Esophagus (tissue), 2 donors: ENCODE results near the gene TMEM168. TPM values are rescaled to one million over a fixed set of nuclear protein-coding genes. Genes with fewer than 3 reads are reported as not detected.

ENCODE experiments used
- H3K27ac ChIP-seq, 2 donors: one replicate each; pipeline ENCODE4 v1.5.1; 2013; ENCODE audit warnings: low read depth in 2 of 2, mild to moderate bottlenecking in 2 of 2, inconsistent platforms in 1 of 2, low read length in 1 of 2, moderate library complexity in 1 of 2
- H3K27me3 ChIP-seq, 2 donors: one replicate each; pipeline ENCODE4 v1.6.1; 2013; ENCODE audit warnings: low read length in 2 of 2, control low read depth in 1 of 2, mild to moderate bottlenecking in 1 of 2; ENCODE audit not compliant: insufficient read depth in 2 of 2, control insufficient read depth in 1 of 2
- H3K36me3 ChIP-seq, 2 donors: one replicate each; pipeline ENCODE4 v1.6.1; 2013; ENCODE audit warnings: low read length in 1 of 2; ENCODE audit not compliant: control insufficient read depth in 2 of 2, insufficient read depth in 2 of 2
- H3K4me1 ChIP-seq, 2 donors: one replicate each; pipeline ENCODE4 v1.6.1; 2013; ENCODE audit warnings: low read length in 1 of 2; ENCODE audit not compliant: control insufficient read depth in 2 of 2, insufficient read depth in 2 of 2
- H3K4me3 ChIP-seq, 2 donors: one replicate each; pipeline ENCODE4 v1.5.1; 2013; ENCODE audit warnings: low read length in 2 of 2, mild to moderate bottlenecking in 2 of 2, low read depth in 1 of 2, moderate library complexity in 1 of 2
- H3K9me3 ChIP-seq, 2 donors: one replicate each; pipeline ENCODE4 v1.6.1; 2013; ENCODE audit warnings: mild to moderate bottlenecking in 2 of 2, low read depth in 1 of 2, low read length in 1 of 2, moderate library complexity in 1 of 2; ENCODE audit not compliant: control insufficient read depth in 2 of 2, insufficient read depth in 1 of 2
- WGBS, 2 donors: extraction: QIAGEN DNeasy Blood & Tissue Kit; methylation state at CpG; one replicate each; pipeline ENCODE4 v1.1.7; 2013; 5-methylcytosine and 5-hydroxymethylcytosine counted together
- polyA plus RNA-seq, 2 donors: library from polyadenylated mRNA; stranded (reverse); fragments of 200-250 nt; gene quantifications; one replicate each; pipeline ENCODE4 v1.2.3, GENCODE V29; 2013
- donor health status: healthy with polysubstance abuse.
- donor health status: Bipolar disorder and iron deficiency.

Gene TMEM168
- polyA plus RNA-seq, 2 donors = 5.2 to 10.7 TPM

DNA sequence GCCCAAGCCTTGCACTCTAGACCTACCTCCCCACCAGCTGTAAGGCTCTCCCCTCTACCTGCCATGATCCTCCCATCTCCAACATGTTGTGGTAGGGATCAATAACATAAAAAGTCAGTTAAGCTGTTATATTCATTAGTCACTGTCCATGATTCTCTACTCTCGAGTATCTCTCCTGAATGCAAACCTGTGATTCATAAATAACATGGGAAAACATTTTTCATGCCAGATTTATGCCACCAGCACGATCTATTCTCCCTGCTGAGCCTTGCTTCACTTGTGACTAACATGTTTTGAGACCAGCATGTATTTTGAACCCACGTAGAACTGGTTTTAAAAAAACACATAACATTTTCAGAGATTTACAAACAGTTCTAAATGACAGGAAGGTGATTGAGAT lies 30.3 kb downstream of the TMEM168 start:
- H3K36me3 ChIP-seq = no peaks in the 10 kb centered on the region
- no peaks in the 10 kb centered on the region for H3K27me3 ChIP-seq
- no peak overlapping the region for H3K4me3 ChIP-seq
- H3K27ac ChIP-seq = no peak overlapping the region
- WGBS, 2 donors = 54 to 72% methylated on average over 3 of the region's 3 CpGs
- H3K9me3 ChIP-seq = no peaks in the 10 kb centered on the region
- no peaks in the 10 kb centered on the region for H3K4me1 ChIP-seq

DNA sequence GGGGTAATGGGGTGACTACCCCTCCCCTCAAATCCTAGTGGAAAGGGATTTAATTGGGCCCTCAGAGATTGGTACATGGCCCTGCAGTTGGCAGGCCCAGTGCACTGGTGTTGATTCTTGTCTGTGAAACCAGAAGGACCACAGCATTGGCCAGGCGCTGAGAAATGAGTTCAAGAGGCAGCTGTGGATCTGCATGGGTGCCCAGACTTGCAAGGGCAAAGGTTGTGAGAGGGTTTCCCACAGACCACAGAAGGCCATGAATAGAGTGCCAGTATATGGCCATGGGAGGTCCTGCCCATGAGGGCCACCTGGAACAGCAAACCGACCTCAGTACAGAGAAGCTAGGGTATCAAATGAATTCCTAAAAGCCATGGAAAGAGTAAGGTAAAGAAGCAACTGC lies 32.9 kb downstream of the TMEM168 start:
- Histone ChIP-seq H3K4me3 (no peak overlapping the region), H3K27ac (no peak overlapping the region), H3K4me1 (no peaks in the 10 kb centered on the region), H3K36me3 (no peaks in the 10 kb centered on the region), H3K9me3 (no peaks in the 10 kb centered on the region), H3K27me3 (no peaks in the 10 kb centered on the region)
- WGBS, 2 donors = 75 to 95% methylated on average over 2 of the region's 2 CpGs

DNA sequence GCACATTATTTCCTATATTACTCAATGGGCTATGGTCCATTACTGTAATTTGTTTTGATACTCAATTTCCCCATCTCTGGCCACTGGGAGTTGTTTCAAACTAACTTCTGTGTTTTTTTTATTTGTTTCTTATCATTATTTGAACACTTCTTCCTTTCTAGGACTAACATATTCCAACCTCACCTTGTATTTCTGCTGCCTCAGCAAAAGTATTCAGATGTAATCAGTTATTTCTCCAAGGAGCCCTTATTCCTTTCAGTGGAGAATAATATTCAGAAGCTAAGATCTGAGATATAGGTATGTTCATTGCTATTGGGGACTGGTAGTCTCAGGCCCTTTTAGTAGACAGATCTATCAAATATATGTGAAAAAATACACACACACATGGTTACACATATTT lies 36.9 kb downstream of the TMEM168 start:
- H3K4me1 ChIP-seq = no peaks in the 10 kb centered on the region
- no peaks in the 10 kb centered on the region for H3K36me3 ChIP-seq
- H3K4me3 ChIP-seq = no peak overlapping the region

DNA sequence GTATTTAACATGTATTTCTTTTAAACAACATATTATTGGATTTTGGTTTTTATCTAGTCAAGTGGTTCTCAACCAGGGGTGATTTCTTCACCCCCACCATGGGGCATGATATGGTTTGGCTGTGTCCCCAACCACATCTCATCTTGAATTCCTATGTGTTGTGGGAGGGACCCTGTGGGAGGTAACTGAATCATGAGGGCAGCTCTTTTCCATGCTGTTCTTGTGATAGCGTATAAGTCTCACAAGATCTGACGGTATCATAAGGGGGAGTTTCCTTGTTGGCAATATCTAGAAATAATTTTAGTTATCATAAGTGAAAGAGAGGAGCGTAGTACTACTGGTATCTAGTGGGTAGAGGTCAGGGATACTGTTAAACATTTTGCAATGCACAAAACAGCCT lies 37.6 kb downstream of the TMEM168 start:
- WGBS, 2 donors = 85% methylated on average over 3 of the region's 3 CpGs
- Histone ChIP-seq H3K4me1 (no peaks in the 10 kb centered on the region), H3K27ac (no peak overlapping the region), H3K9me3 (no peaks in the 10 kb centered on the region), H3K4me3 (no peak overlapping the region), H3K27me3 (no peaks in the 10 kb centered on the region), H3K36me3 (no peaks in the 10 kb centered on the region)

More for the DNA sequence above, 36.9 kb downstream of the TMEM168 start:
- Histone ChIP-seq H3K9me3 (no peaks in the 10 kb centered on the region), H3K27ac (no peak overlapping the region), H3K27me3 (no peaks in the 10 kb centered on the region)

DNA sequence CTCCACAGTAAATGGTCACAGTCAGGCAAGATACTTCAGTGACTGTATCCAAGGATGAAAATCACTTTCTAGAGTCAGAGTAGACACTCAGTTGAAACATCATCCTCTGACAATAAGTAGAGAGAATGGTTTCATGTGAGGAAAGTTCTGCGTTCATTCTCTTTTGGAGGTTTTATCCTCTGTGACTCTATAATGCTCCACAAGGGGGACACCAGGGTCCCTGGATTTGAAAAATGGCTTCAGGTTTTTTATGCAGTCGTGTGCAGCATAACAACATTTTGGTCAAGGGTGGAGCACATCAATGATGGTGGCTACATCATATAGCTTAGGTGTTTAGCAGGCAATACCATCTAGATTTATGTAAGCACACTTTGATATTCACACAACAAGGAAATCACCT lies 40.4 kb downstream of the TMEM168 start:
- Histone ChIP-seq H3K4me3 (no peak overlapping the region), H3K36me3 (no peaks in the 10 kb centered on the region), H3K9me3 (no peaks in the 10 kb centered on the region), H3K4me1 (no peaks in the 10 kb centered on the region), H3K27ac (no peak overlapping the region), H3K27me3 (no peaks in the 10 kb centered on the region)
- WGBS, 2 donors = 69 to 84% methylated on average over 2 of the region's 2 CpGs

DNA sequence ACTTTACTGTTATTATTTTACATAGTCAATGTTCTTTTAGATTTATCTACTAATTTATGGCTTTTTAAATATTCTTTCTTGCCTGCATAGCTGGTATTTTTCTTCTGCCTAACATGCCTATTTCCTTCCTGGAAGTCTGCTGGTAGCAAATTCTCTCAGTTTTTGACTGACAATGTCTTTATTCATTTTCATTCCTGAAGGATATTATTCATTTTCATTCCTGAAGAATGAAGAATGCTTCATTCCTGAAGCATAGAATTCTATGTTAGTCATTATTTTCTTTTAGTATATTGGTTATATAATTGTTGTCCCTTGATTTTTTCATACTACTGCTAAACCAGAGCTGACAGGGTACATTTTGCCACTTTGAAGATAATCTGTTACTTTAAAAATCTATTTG lies 41.8 kb downstream of the TMEM168 start:
- H3K9me3 ChIP-seq = no peaks in the 10 kb centered on the region
- no peaks in the 10 kb centered on the region for H3K27me3 ChIP-seq
- H3K4me1 ChIP-seq = no peaks in the 10 kb centered on the region
- no peak overlapping the region for H3K27ac ChIP-seq
- no peak overlapping the region for H3K4me3 ChIP-seq
- H3K36me3 ChIP-seq = no peaks in the 10 kb centered on the region

DNA sequence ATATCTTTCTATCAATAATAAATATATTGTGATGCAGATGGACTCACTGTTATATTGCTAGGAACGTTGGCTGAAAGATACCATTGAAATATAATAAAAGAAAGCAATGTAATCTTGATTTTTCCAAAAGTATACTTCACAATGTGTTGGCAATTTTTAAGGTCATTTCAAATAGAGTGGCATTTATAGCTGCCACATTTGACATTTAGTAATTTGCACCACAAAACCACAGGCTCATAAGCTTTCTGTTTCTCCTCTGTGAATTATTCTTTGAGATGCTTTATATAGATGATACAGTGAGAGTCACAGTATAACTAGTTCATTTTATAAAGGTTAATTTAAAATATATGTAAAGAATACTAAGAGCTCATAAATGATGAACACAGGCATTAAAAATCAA lies 44.6 kb downstream of the TMEM168 start:
- Histone ChIP-seq H3K4me3 (no peak overlapping the region), H3K4me1 (no peaks in the 10 kb centered on the region), H3K27me3 (no peaks in the 10 kb centered on the region), H3K9me3 (no peaks in the 10 kb centered on the region), H3K36me3 (no peaks in the 10 kb centered on the region), H3K27ac (no peak overlapping the region)
- 53 to 74% methylated on average over 1 of the region's 1 CpG for WGBS, 2 donors

DNA sequence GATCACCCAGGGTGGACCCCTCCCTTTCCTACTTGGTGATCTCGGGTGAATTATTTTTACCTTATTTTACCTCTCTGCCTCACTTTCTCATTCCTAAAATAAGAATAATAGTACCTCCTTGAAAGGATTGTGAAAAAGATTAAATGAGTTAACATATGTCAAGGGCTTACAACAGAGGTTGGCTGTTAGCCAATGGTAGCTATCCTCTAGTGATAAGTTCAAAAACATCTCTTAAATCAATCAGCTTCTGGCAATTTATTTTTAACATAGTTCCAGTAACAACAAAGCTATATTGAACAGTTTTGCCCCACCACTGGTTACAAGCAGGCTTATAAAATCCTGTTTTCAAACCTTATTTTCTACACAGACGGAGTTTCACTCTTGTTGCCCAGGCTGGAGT lies 45.4 kb downstream of the TMEM168 start:
- H3K9me3 ChIP-seq = no peaks in the 10 kb centered on the region
- H3K36me3 ChIP-seq = no peaks in the 10 kb centered on the region
- H3K4me3 ChIP-seq = no peak overlapping the region
- no peaks in the 10 kb centered on the region for H3K4me1 ChIP-seq
- no peaks in the 10 kb centered on the region for H3K27me3 ChIP-seq
- H3K27ac ChIP-seq = no peak overlapping the region
- WGBS, 2 donors = 68 to 75% methylated on average over 2 of the region's 2 CpGs

DNA sequence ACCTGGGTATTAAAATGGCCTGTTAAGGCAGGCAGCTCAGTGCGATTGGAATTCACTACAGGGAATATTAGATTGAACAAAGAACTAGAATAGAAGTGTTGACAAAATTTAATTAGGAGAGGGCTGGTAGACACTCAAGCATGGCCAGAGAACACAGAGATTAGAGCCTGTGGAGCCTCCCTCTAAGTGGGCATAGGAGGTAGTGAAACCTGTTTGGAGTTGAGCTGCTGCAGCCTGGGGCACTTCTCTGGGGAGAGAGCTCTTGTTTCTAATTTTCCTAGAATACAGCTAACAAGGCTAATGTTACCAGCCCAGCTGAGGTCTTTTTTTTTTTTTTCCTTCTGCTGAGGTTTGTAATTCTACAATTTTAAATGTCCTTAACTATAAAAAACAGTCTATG lies 46.4 kb downstream of the TMEM168 start:
- Histone ChIP-seq H3K9me3 (peaks cover 0 to 3% of the 10 kb centered on the region in 2 donors), H3K27ac (no peak overlapping the region), H3K4me1 (no peaks in the 10 kb centered on the region), H3K27me3 (no peaks in the 10 kb centered on the region), H3K36me3 (no peaks in the 10 kb centered on the region), H3K4me3 (no peak overlapping the region)
- WGBS, 2 donors = 63 to 79% methylated on average over 1 of the region's 1 CpG

DNA sequence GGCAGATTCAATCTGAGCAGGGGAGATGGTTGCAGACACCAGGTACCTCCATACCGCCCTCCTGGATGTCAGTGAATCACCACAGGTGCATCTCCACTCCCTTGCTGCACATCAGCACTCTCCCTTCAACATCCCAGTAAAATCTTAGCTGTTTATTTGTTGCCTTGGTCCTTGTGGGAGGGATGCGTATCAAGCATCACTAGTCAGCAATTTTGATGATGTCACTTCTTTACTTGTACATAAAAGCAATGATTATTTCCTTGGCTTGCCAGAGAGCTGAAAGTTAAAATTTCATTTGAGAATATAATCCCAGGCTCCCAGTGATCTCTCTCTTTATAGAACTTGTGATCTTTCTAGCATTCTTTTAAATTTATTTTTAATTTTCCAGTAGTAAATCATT lies 49.5 kb downstream of the TMEM168 start:
- Histone ChIP-seq H3K36me3 (no peaks in the 10 kb centered on the region), H3K4me1 (no peaks in the 10 kb centered on the region), H3K27me3 (no peaks in the 10 kb centered on the region), H3K27ac (no peak overlapping the region), H3K9me3 (peaks cover 3 to 6% of the 10 kb centered on the region in 2 donors), H3K4me3 (no peak overlapping the region)
- 95 to 97% methylated on average over 2 of the region's 2 CpGs for WGBS, 2 donors
